Ishikawa (cell line): ENCODE data around the gene TBATA.

ENCODE experiments used
- CEBPB ChIP-seq: IDR thresholded peaks from 2 replicates; pipeline ENCODE4 v1.6.1; 2012
- CREB1 ChIP-seq: IDR thresholded peaks from 2 replicates; pipeline ENCODE4 v1.6.1; 2012; ENCODE audit warnings: low read depth
- EGR1 ChIP-seq: IDR thresholded peaks from 2 replicates; pipeline ENCODE4 v1.6.1; 2012
- EP300 ChIP-seq: IDR thresholded peaks from 2 replicates; pipeline ENCODE4 v1.6.1; 2012; ENCODE audit warnings: borderline replicate concordance
- FOXM1 ChIP-seq: IDR thresholded peaks from 2 replicates; pipeline ENCODE4 v1.6.1; 2012; ENCODE audit warnings: low read depth, borderline replicate concordance
- MAX ChIP-seq: IDR thresholded peaks from 2 replicates; pipeline ENCODE4 v1.6.1; 2012
- NFIC ChIP-seq: IDR thresholded peaks from 2 replicates; pipeline ENCODE4 v1.6.1; 2012
- RAD21 ChIP-seq: IDR thresholded peaks from 2 replicates; pipeline ENCODE4 v1.6.1; 2012; ENCODE audit warnings: low read depth
- REST ChIP-seq: IDR thresholded peaks from 2 replicates; pipeline ENCODE4 v1.6.1; 2012; ENCODE audit warnings: low read depth, mild to moderate bottlenecking
- TAF1 ChIP-seq: IDR thresholded peaks from 2 replicates; pipeline ENCODE4 v1.6.1; 2012; ENCODE audit warnings: low read depth, mild to moderate bottlenecking
- TCF12 ChIP-seq: IDR thresholded peaks from 2 replicates; pipeline ENCODE4 v1.6.1; 2012; ENCODE audit warnings: low read depth
- TEAD4 ChIP-seq: IDR thresholded peaks from 2 replicates; pipeline ENCODE4 v1.6.1; 2012
- USF1 ChIP-seq: IDR thresholded peaks from 2 replicates; pipeline ENCODE4 v1.6.1; 2012
- YY1 ChIP-seq: IDR thresholded peaks from 2 replicates; pipeline ENCODE4 v1.6.1; 2012; ENCODE audit warnings: low read depth
- ZBTB7A ChIP-seq: IDR thresholded peaks from 2 replicates; pipeline ENCODE4 v1.6.1; 2012; ENCODE audit warnings: low read depth

The TBATA gene

GRCh38 chr10:70722820-70723424 is 62.3 kb downstream of the TBATA start:
- TF ChIP-seq CREB1: no peak
- no peak for TF ChIP-seq ZBTB7A
- no peak for TF ChIP-seq USF1
- TF ChIP-seq TCF12: no peak
- no peak for TF ChIP-seq TAF1
- TF ChIP-seq EGR1: no peak
- no peak for TF ChIP-seq FOXM1
- TF ChIP-seq NFIC: no peak
- no peak for TF ChIP-seq RAD21
- TF ChIP-seq CEBPB: no peak
- no peak for TF ChIP-seq TEAD4
- no peak for TF ChIP-seq EP300
- TF ChIP-seq REST: no peak
- TF ChIP-seq YY1: no peak
- TF ChIP-seq MAX: no peak
